Upper lobe of left lung (tissue), 4 donors: ENCODE measurements around the gene FABP6.

Source experiments
- CTCF ChIP-seq, 6 experiments: fragments of 450-650 bp in 4 of 6; fragments of 200-600 bp in 2 of 6; sonication (generic) in 2 of 6; IDR thresholded peaks; one replicate each; pipeline ENCODE4 v1.5.1; 2016 to 2019; ENCODE audit warnings: antibody characterized with exemption in 6 of 6
- EP300 ChIP-seq, 4 donors: sonication (generic); formaldehyde crosslinking; IDR thresholded peaks; one replicate each; pipeline ENCODE4 v1.5.1; 2017; ENCODE audit warnings: antibody characterized with exemption in 4 of 4, control low read depth in 2 of 4
- POLR2A ChIP-seq, 4 donors: fragments of 450-650 bp; IDR thresholded peaks; one replicate each; pipeline ENCODE4 v1.5.1; 2016 to 2017; ENCODE audit warnings: antibody characterized with exemption in 4 of 4, mild to moderate bottlenecking in 2 of 4

GRCh38 chr5:160250826-160251225 is 21.5 kb downstream of the FABP6 start:
- TF ChIP-seq CTCF (IDR thresholded peaks at IDR 0.05) (no peak), POLR2A (IDR thresholded peaks at IDR 0.05) (no peak), EP300 (IDR thresholded peaks at IDR 0.05) (no peak)
